ENCODE measurements around the gene FMO1.
A peak's percentile ranks its signal among the peaks of the same experiment; 100 is the strongest.

The FMO1 gene

DNA sequence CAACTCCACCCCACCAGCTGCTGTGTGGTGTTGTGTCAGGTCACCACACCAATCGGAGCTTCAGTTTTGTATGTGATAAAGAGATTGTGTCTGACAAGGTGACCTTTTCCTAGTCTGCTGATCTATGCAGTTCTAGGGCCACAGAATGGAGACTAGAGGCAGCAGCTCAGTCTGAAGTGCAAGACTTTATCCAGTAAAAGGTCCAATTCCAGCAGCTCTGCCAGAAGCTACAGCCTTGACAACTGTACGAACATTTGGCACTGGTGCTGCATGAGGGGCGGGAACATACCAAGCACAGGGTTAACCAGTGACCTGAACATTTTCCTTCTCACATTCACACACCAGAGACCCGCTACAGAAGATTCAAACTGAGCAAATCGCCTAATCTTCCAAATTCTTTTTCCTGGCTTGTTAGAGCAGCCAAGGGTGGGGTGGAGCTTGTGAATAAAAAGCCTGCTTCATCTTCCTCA, 9.3 kb downstream of the FMO1 start:
- Histone ChIP-seq H3K4me3 (ENCODE audit: low read length in 2 of 2) (peak overlapping the region; percentile 12 to 22), H3K9ac (ENCODE audit: low read length in 2 of 2) (no peak overlapping the region), H3K27ac (ENCODE audit: low read length) (no peak overlapping the region)

GRCh38 chr1:171258429-171258828, 10.1 kb downstream of the FMO1 start:
- Histone ChIP-seq H3K27me3 (ENCODE audit: control insufficient read depth in 1 of 2, insufficient read depth in 2 of 2, low read length in 2 of 2) (peaks cover 6% of the 10 kb centered on the region in 2 donors), H3K4me3 (ENCODE audit: low read length in 2 of 2) (peak overlapping the region; percentile 12 to 29), H3K27ac (ENCODE audit: low read length) (no peak overlapping the region), H3K36me3 (ENCODE audit: control insufficient read depth in 2 of 2, insufficient read depth in 2 of 2, low read length in 2 of 2) (no peaks in the 10 kb centered on the region), H3K9ac (ENCODE audit: low read length in 2 of 2) (no peak overlapping the region), H3K9me3 (ENCODE audit: control insufficient read depth in 2 of 2, low read length in 2 of 2) (no peaks in the 10 kb centered on the region), H3K4me1 (ENCODE audit: control insufficient read depth, insufficient read depth, low read length) (peaks cover 2% of the 10 kb centered on the region)

More for the DNA sequence above, 9.3 kb downstream of the FMO1 start:
- Histone ChIP-seq H3K36me3 (ENCODE audit: control insufficient read depth in 2 of 2, insufficient read depth in 2 of 2, low read length in 2 of 2) (no peaks in the 10 kb centered on the region), H3K27me3 (ENCODE audit: control insufficient read depth in 1 of 2, insufficient read depth in 2 of 2, low read length in 2 of 2) (peaks cover 6% of the 10 kb centered on the region in 2 donors), H3K4me1 (ENCODE audit: control insufficient read depth, insufficient read depth, low read length) (peaks cover 2% of the 10 kb centered on the region), H3K9me3 (ENCODE audit: control insufficient read depth in 2 of 2, low read length in 2 of 2) (no peaks in the 10 kb centered on the region)

DNA sequence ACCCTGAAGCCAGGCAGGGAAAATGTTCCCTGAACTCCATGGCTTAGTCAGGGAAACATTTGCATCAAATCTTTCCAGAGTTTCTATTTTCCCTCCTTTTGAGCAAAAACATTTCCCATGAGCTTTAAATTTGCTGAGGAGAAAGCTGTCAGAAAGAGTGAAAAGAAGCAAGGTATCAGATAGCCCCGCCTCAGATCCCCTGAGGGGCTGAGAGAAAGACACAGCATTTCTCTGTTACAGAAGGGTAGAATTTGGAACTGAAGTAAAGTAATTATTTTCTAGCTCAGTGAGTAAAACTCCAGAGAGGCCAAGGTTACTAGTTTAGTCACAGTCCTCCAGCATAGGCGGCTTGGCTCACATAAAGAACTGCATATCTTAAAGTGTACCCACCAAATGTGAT, 10.6 kb downstream of the FMO1 start:
- no peak overlapping the region for H3K4me3 ChIP-seq (ENCODE audit: low read length in 2 of 2)
- no peak overlapping the region for H3K27ac ChIP-seq (ENCODE audit: low read length)
- H3K27me3 ChIP-seq (ENCODE audit: control insufficient read depth in 1 of 2, insufficient read depth in 2 of 2, low read length in 2 of 2): peaks cover 3 to 6% of the 10 kb centered on the region in 2 donors
- no peaks in the 10 kb centered on the region for H3K36me3 ChIP-seq (ENCODE audit: control insufficient read depth in 2 of 2, insufficient read depth in 2 of 2, low read length in 2 of 2)
- peaks cover 2% of the 10 kb centered on the region for H3K4me1 ChIP-seq (ENCODE audit: control insufficient read depth, insufficient read depth, low read length)
- H3K9ac ChIP-seq (ENCODE audit: low read length in 2 of 2): no peak overlapping the region
- no peaks in the 10 kb centered on the region for H3K9me3 ChIP-seq (ENCODE audit: control insufficient read depth in 2 of 2, low read length in 2 of 2)

- no peaks in the 10 kb centered on the region for H3K27me3 ChIP-seq (ENCODE audit: control insufficient read depth in 1 of 2, insufficient read depth in 2 of 2, low read length in 2 of 2)
- peaks cover 2% of the 10 kb centered on the region for H3K4me1 ChIP-seq (ENCODE audit: control insufficient read depth, insufficient read depth, low read length)
- no peaks in the 10 kb centered on the region for H3K36me3 ChIP-seq (ENCODE audit: control insufficient read depth in 2 of 2, insufficient read depth in 2 of 2, low read length in 2 of 2)
- no peaks in the 10 kb centered on the region for H3K9me3 ChIP-seq (ENCODE audit: control insufficient read depth in 2 of 2, low read length in 2 of 2)
- H3K9ac ChIP-seq (ENCODE audit: low read length in 2 of 2): no peak overlapping the region
- no peak overlapping the region for H3K4me3 ChIP-seq (ENCODE audit: low read length in 2 of 2)
- no peak overlapping the region for H3K27ac ChIP-seq (ENCODE audit: low read length)
These were observed 13.0 kb downstream of the FMO1 start for GRCh38 chr1:171261336-171261735.

DNA sequence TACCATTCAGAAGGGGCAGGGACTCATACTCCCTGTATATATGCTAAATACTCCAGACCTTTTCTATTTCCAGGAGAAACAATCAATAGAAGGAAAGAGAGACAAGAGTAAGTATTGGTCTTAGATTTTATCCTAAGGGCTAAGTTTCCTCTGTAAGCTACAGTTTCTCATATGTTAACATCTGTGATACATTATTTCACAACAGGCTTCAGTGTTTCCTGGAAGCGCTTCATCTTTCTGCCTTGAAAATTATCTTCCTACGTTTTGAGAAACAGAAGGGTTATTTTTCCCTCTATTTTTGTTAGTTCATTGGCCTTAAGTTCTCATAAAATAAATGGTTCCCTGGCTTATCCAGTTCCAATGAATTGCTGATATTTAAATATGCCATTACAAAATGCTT, 15.6 kb downstream of the FMO1 start:
- no peaks in the 10 kb centered on the region for H3K9me3 ChIP-seq (ENCODE audit: control insufficient read depth in 2 of 2, low read length in 2 of 2)
- no peak overlapping the region for H3K4me3 ChIP-seq (ENCODE audit: low read length in 2 of 2)
- no peak overlapping the region for H3K27ac ChIP-seq (ENCODE audit: low read length)
- no peaks in the 10 kb centered on the region for H3K4me1 ChIP-seq (ENCODE audit: control insufficient read depth, insufficient read depth, low read length)
- no peaks in the 10 kb centered on the region for H3K27me3 ChIP-seq (ENCODE audit: control insufficient read depth in 1 of 2, insufficient read depth in 2 of 2, low read length in 2 of 2)
- no peaks in the 10 kb centered on the region for H3K36me3 ChIP-seq (ENCODE audit: control insufficient read depth in 2 of 2, insufficient read depth in 2 of 2, low read length in 2 of 2)
- H3K9ac ChIP-seq (ENCODE audit: low read length in 2 of 2): no peak overlapping the region

DNA sequence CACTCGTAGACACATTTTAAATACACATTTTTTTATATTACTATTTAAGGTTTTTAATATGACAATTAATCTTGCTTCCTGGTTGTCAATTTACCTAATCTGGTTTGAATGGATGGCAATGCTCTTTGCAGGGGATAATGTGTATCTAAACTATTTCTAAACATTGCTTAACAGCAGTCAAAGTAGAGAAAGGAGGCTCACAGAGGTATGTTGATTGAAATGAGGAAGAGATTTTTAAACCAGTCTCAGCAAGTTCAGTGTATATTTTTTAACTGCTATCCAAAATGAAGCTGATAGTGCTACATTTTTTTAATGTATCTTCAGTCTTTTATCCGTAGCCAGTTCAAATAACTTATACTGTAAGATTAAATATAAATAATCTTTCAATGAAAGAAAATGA, 17.4 kb downstream of the FMO1 start:
- H3K9ac ChIP-seq (ENCODE audit: low read length in 2 of 2): no peak overlapping the region
- H3K36me3 ChIP-seq (ENCODE audit: control insufficient read depth in 2 of 2, insufficient read depth in 2 of 2, low read length in 2 of 2): no peaks in the 10 kb centered on the region

GRCh38 chr1:171266930-171267329, 18.6 kb downstream of the FMO1 start:
- Histone ChIP-seq H3K27me3 (ENCODE audit: control insufficient read depth in 1 of 2, insufficient read depth in 2 of 2, low read length in 2 of 2) (no peaks in the 10 kb centered on the region), H3K9me3 (ENCODE audit: control insufficient read depth in 2 of 2, low read length in 2 of 2) (no peaks in the 10 kb centered on the region), H3K4me3 (ENCODE audit: low read length in 2 of 2) (no peak overlapping the region), H3K36me3 (ENCODE audit: control insufficient read depth in 2 of 2, insufficient read depth in 2 of 2, low read length in 2 of 2) (no peaks in the 10 kb centered on the region), H3K27ac (ENCODE audit: low read length) (no peak overlapping the region), H3K4me1 (ENCODE audit: control insufficient read depth, insufficient read depth, low read length) (no peaks in the 10 kb centered on the region), H3K9ac (ENCODE audit: low read length in 2 of 2) (no peak overlapping the region)

More for the DNA sequence above, 17.4 kb downstream of the FMO1 start:
- H3K27me3 ChIP-seq (ENCODE audit: control insufficient read depth in 1 of 2, insufficient read depth in 2 of 2, low read length in 2 of 2): no peaks in the 10 kb centered on the region
- no peaks in the 10 kb centered on the region for H3K4me1 ChIP-seq (ENCODE audit: control insufficient read depth, insufficient read depth, low read length)
- H3K27ac ChIP-seq (ENCODE audit: low read length): no peak overlapping the region
- H3K4me3 ChIP-seq (ENCODE audit: low read length in 2 of 2): no peak overlapping the region
- H3K9me3 ChIP-seq (ENCODE audit: control insufficient read depth in 2 of 2, low read length in 2 of 2): no peaks in the 10 kb centered on the region

GRCh38 chr1:171267391-171267790, 19.1 kb downstream of the FMO1 start:
- Histone ChIP-seq H3K9me3 (ENCODE audit: control insufficient read depth in 2 of 2, low read length in 2 of 2) (no peaks in the 10 kb centered on the region), H3K9ac (ENCODE audit: low read length in 2 of 2) (no peak overlapping the region), H3K4me1 (ENCODE audit: control insufficient read depth, insufficient read depth, low read length) (no peaks in the 10 kb centered on the region), H3K4me3 (ENCODE audit: low read length in 2 of 2) (no peak overlapping the region), H3K27me3 (ENCODE audit: control insufficient read depth in 1 of 2, insufficient read depth in 2 of 2, low read length in 2 of 2) (no peaks in the 10 kb centered on the region), H3K36me3 (ENCODE audit: control insufficient read depth in 2 of 2, insufficient read depth in 2 of 2, low read length in 2 of 2) (no peaks in the 10 kb centered on the region), H3K27ac (ENCODE audit: low read length) (no peak overlapping the region)

DNA sequence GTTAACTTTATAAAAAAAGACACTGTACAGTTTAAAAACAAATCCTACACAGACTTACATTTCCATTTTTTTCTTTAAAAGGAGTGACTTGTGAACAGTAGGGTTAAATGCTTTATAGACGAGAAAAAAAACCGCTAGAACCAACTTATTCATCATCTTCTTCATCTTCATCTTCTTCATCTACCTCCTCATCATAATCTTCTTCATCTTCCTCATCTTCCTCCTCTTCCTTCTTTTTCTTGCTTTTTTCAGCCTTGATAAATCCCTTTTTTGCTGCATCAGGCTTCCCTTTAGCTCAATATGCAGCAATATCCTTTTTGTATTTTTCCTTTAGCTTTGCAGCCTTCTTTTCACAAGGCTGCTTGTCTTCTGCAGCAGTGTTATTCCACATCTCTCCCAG, 22.5 kb downstream of the FMO1 start:
- no peak overlapping the region for H3K4me3 ChIP-seq (ENCODE audit: low read length in 2 of 2)
- H3K9me3 ChIP-seq (ENCODE audit: control insufficient read depth in 2 of 2, low read length in 2 of 2): no peaks in the 10 kb centered on the region
- H3K36me3 ChIP-seq (ENCODE audit: control insufficient read depth in 2 of 2, insufficient read depth in 2 of 2, low read length in 2 of 2): no peaks in the 10 kb centered on the region
- H3K27me3 ChIP-seq (ENCODE audit: control insufficient read depth in 1 of 2, insufficient read depth in 2 of 2, low read length in 2 of 2): no peaks in the 10 kb centered on the region
- no peak overlapping the region for H3K27ac ChIP-seq (ENCODE audit: low read length)
- H3K4me1 ChIP-seq (ENCODE audit: control insufficient read depth, insufficient read depth, low read length): no peaks in the 10 kb centered on the region
- H3K9ac ChIP-seq (ENCODE audit: low read length in 2 of 2): no peak overlapping the region

DNA sequence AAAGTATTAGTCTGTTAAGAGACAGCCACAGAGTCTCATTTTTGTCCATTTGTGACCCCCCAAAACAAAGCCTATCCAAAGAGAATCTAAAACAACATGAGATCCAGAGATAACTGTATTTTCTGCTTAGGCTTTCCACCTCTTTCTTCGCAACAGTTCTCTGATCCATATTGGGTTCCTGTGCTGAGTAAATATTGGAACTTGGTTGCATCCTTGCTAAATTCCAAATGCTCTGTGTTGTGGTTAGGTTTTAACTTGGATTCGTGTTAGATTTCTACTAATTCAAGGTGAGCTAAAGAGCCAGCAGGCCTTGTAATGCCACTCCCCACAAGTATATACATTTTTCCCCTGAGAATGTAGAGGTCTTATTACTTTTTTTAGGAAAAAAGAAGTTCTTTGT, 29.2 kb downstream of the FMO1 start:
- H3K36me3 ChIP-seq (ENCODE audit: control insufficient read depth in 2 of 2, insufficient read depth in 2 of 2, low read length in 2 of 2): no peaks in the 10 kb centered on the region
- H3K27ac ChIP-seq (ENCODE audit: low read length): no peak overlapping the region
- no peaks in the 10 kb centered on the region for H3K4me1 ChIP-seq (ENCODE audit: control insufficient read depth, insufficient read depth, low read length)
- H3K9ac ChIP-seq (ENCODE audit: low read length in 2 of 2): no peak overlapping the region
- no peaks in the 10 kb centered on the region for H3K9me3 ChIP-seq (ENCODE audit: control insufficient read depth in 2 of 2, low read length in 2 of 2)
- H3K4me3 ChIP-seq (ENCODE audit: low read length in 2 of 2): no peak overlapping the region
- no peaks in the 10 kb centered on the region for H3K27me3 ChIP-seq (ENCODE audit: control insufficient read depth in 1 of 2, insufficient read depth in 2 of 2, low read length in 2 of 2)

DNA sequence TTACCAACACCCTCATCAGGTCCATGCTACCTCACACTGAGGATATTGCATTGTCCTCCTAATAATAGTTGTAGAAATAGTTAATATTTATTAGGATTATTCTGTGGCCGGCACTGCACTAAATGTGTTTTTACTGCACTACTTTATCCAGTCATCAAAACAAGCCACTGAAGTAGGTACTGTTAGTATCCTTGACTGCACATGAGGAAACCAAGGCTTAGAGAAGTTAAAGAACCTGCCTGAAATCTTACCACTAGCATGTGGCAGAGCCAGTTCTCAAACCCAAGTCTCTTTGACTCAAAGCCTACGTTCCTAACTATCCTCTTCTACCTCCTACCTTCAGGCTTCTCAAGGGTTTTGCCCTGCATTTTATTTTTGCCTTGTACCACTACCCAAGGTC, 30.9 kb downstream of the FMO1 start:
- H3K4me3 ChIP-seq (ENCODE audit: low read length in 2 of 2): no peak overlapping the region
- no peaks in the 10 kb centered on the region for H3K27me3 ChIP-seq (ENCODE audit: control insufficient read depth in 1 of 2, insufficient read depth in 2 of 2, low read length in 2 of 2)
- H3K4me1 ChIP-seq (ENCODE audit: control insufficient read depth, insufficient read depth, low read length): no peaks in the 10 kb centered on the region
- no peak overlapping the region for H3K9ac ChIP-seq (ENCODE audit: low read length in 2 of 2)
- no peak overlapping the region for H3K27ac ChIP-seq (ENCODE audit: low read length)
- no peaks in the 10 kb centered on the region for H3K9me3 ChIP-seq (ENCODE audit: control insufficient read depth in 2 of 2, low read length in 2 of 2)
- H3K36me3 ChIP-seq (ENCODE audit: control insufficient read depth in 2 of 2, insufficient read depth in 2 of 2, low read length in 2 of 2): no peaks in the 10 kb centered on the region
